PFSK-1 (cell line): Measurements from ENCODE around the gene PCP2.

Experiments
- POLR2AphosphoS5 ChIP-seq: IDR thresholded peaks from 2 replicates; pipeline ENCODE4 v1.6.1; 2012; ENCODE audit warnings: low read depth, mild to moderate bottlenecking, control low read depth, low read length, moderate library complexity
- REST ChIP-seq, 2 experiments: IDR thresholded peaks; 2 replicates each; pipeline versions ENCODE4 v1.6.1 to v1.8.0; 2011 to 2012; ENCODE audit warnings: low read depth in 2 of 2, low read length in 2 of 2, control low read depth in 1 of 2, inconsistent platforms in 1 of 2, mild to moderate bottlenecking in 1 of 2, moderate library complexity in 1 of 2; ENCODE audit not compliant: insufficient read depth in 1 of 2
- TAF1 ChIP-seq: IDR thresholded peaks from 2 replicates; pipeline ENCODE4 v1.6.1; 2012; ENCODE audit warnings: low read length, control low read depth, borderline replicate concordance; ENCODE audit not compliant: insufficient read depth

DNA sequence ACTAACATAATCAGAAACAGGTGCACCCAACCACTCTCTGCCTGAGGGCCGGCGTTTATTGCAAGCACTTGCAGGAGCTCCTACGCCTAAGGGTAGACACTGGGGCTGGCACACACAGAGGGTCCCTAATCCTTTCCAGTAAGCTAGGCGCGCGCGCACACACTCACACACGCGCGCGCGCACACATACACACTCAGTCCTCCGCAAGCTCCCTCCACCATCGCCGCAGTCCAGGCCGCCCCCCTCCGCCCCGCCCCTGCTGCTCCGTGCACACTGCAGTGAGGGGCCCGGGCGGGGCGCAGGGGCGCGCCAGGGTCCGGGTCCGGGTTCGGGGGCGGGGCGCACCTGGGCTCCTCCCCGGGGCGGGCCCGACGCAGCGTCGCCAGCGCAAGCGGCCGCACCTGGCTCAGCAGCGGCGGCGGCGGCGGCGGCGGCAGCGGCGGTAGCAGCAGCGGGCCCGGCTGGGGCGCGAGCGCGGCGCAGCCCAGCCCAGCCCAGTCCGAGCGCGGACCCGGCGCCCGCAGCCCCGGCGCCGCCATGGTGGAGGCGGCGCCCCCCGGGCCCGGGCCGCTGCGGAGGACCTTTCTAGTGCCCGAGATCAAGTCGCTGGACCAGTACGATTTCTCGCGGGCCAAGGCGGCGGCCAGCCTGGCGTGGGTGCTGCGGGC, 37.9 kb downstream of the PCP2 start, which contains the start of gene CAMSAP3:
- TF ChIP-seq TAF1 (no peak), POLR2AphosphoS5 (no peak), REST (IDR thresholded peaks at IDR 0.05; ENCODE audit: insufficient read depth in 1 of 2, low read depth in 2 of 2, low read length in 2 of 2) (no peak)
